ENCODE results near the gene COL24A1. TPM values are rescaled to one million over a fixed set of nuclear protein-coding genes. Genes with fewer than 3 reads are reported as not detected.

The COL24A1 gene
- total RNA-seq, 4 donors from 2014 or later: 3.7 to 5.3 (median 4.4) TPM

DNA sequence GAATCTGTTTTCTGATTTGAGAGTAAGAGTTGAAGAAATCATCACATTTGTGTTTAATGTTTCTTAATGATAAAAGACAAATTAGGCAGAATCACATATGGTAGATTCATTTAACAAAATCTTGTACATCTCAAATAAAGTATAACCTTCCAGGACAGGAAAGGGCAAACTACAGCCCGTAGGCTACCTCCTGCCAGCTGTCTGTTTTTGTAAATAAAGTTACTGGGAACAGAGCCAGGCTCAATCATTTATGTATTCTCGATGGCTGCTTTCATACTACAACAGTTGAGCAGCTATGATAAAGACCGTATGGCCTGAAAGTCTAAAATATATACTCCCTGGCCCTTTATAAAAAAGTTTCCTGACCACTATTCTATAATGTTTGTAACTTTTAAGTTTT is 204.1 kb downstream of the COL24A1 start:
- H3K9me3 ChIP-seq: no peaks in the 10 kb centered on the region
- H3K4me3 ChIP-seq: no peak overlapping the region
- no peaks in the 10 kb centered on the region for H3K27me3 ChIP-seq
- H3K36me3 ChIP-seq: no peaks in the 10 kb centered on the region
- no peak for DNase-seq (ENCODE audit: extremely low spot score)
- TF ChIP-seq POLR2AphosphoS5 (IDR thresholded peaks at IDR 0.05) (no peak), CTCF (IDR thresholded peaks at IDR 0.05) (no peak), POLR2A (IDR thresholded peaks at IDR 0.05; ENCODE audit: low read depth) (no peak), EP300 (IDR thresholded peaks at IDR 0.05) (no peak)
- H3K27ac ChIP-seq (replicated peaks in 1 of 4): no peak overlapping the region
- peaks cover 0 to 4% (median 0%) of the 10 kb centered on the region in 4 donors for H3K4me1 ChIP-seq
- intact Hi-C loops (cut with DNase I): no loop called here
- 21% methylated on average over 3 of the region's 3 CpGs for WGBS

- 90% methylated on average over 2 of the region's 2 CpGs for WGBS
- intact Hi-C loops (cut with DNase I): no loop called here
- no peaks in the 10 kb centered on the region for H3K36me3 ChIP-seq
- H3K27me3 ChIP-seq: no peaks in the 10 kb centered on the region
- H3K4me3 ChIP-seq: no peak overlapping the region
- TF ChIP-seq POLR2A (IDR thresholded peaks at IDR 0.05; ENCODE audit: low read depth) (no peak), POLR2AphosphoS5 (IDR thresholded peaks at IDR 0.05) (no peak), CTCF (IDR thresholded peaks at IDR 0.05) (no peak), EP300 (IDR thresholded peaks at IDR 0.05) (no peak)
- DNase-seq (ENCODE audit: extremely low spot score): no peak
- H3K27ac ChIP-seq (replicated peaks in 1 of 4): no peak overlapping the region
- no peaks in the 10 kb centered on the region for H3K9me3 ChIP-seq
- H3K4me1 ChIP-seq: no peaks in the 10 kb centered on the region
Observed at GRCh38 chr1:85947186-85947585, 209.4 kb downstream of the COL24A1 start.

DNA sequence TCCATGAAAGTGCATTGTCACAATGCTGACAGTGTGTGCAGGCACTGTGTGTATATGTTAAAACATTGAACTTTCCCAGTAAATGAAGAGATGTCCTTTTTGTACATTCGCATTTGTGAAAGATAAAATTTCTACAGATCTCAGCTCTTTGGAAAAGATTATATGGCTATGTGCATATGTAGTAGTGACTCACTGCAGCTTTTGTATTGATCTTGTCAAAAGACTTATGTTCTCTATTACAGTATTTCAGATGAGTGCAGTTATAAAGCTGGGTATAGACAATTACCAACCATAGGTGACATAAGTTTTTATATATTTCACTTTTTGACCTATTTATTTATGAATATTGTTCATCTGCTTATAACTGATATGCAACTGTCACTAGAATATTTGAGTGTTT is 212.6 kb downstream of the COL24A1 start:
- DNase-seq (ENCODE audit: extremely low spot score): no peak
- Histone ChIP-seq H3K4me1 (no peaks in the 10 kb centered on the region), H3K36me3 (no peaks in the 10 kb centered on the region), H3K9me3 (no peaks in the 10 kb centered on the region), H3K27me3 (no peaks in the 10 kb centered on the region), H3K4me3 (no peak overlapping the region), H3K27ac (replicated peaks in 1 of 4) (no peak overlapping the region)
- intact Hi-C loops (cut with DNase I): no loop called here
- no peak for TF ChIP-seq POLR2AphosphoS5 (IDR thresholded peaks at IDR 0.05)
- TF ChIP-seq POLR2A (IDR thresholded peaks at IDR 0.05; ENCODE audit: low read depth): no peak
- TF ChIP-seq CTCF (IDR thresholded peaks at IDR 0.05): no peak
- TF ChIP-seq EP300 (IDR thresholded peaks at IDR 0.05): no peak
- WGBS: 87% methylated on average over 1 of the region's 1 CpG

GRCh38 chr1:85943526-85943925 is 213.0 kb downstream of the COL24A1 start:
- no peaks in the 10 kb centered on the region for H3K4me1 ChIP-seq
- no peaks in the 10 kb centered on the region for H3K9me3 ChIP-seq
- no peaks in the 10 kb centered on the region for H3K36me3 ChIP-seq
- TF ChIP-seq POLR2A (IDR thresholded peaks at IDR 0.05; ENCODE audit: low read depth) (no peak), EP300 (IDR thresholded peaks at IDR 0.05) (no peak), CTCF (IDR thresholded peaks at IDR 0.05) (no peak), POLR2AphosphoS5 (IDR thresholded peaks at IDR 0.05) (no peak)
- 86% methylated on average over 4 of the region's 4 CpGs for WGBS
- intact Hi-C loops (cut with DNase I): no loop called here
- H3K4me3 ChIP-seq: no peak overlapping the region
- H3K27ac ChIP-seq (replicated peaks in 1 of 4): no peak overlapping the region
- H3K27me3 ChIP-seq: no peaks in the 10 kb centered on the region
- DNase-seq (ENCODE audit: extremely low spot score): no peak

GRCh38 chr1:85940656-85941306 is 215.8 kb downstream of the COL24A1 start:
- no peak overlapping the region for H3K27ac ChIP-seq (replicated peaks in 1 of 4)
- no peaks in the 10 kb centered on the region for H3K9me3 ChIP-seq
- intact Hi-C loops (cut with DNase I): no loop called here
- no peak for DNase-seq (ENCODE audit: extremely low spot score)
- H3K27me3 ChIP-seq: no peaks in the 10 kb centered on the region
- WGBS: 19% methylated on average over 2 of the region's 2 CpGs
- peaks cover 0 to 2% (median under 1%) of the 10 kb centered on the region in 4 donors for H3K4me1 ChIP-seq
- no peak overlapping the region for H3K4me3 ChIP-seq
- H3K36me3 ChIP-seq: no peaks in the 10 kb centered on the region
- TF ChIP-seq POLR2AphosphoS5 (IDR thresholded peaks at IDR 0.05): no peak
- TF ChIP-seq POLR2A (IDR thresholded peaks at IDR 0.05; ENCODE audit: low read depth): no peak
- TF ChIP-seq EP300 (IDR thresholded peaks at IDR 0.05): no peak
- no peak for TF ChIP-seq CTCF (IDR thresholded peaks at IDR 0.05)
